ENCODE results near the gene BUB1B.
"Not testable (repeated sequence)": the region's sequence is repeated elsewhere in the genome, so short reads cannot be mapped to it uniquely, and the experiment has no call there.

Gene BUB1B

GRCh38 chr15:40142428-40142827 is 18.4 kb upstream of the BUB1B start:
- no peak for DNase-seq (ENCODE audit: low spot score)
- no peak for TF ChIP-seq CTCF (IDR thresholded peaks at IDR 0.05; ENCODE audit: borderline replicate concordance, control extremely low read depth, extremely low read depth, insufficient read depth, missing control alignments)
- in situ Hi-C loops (cut with MboI; ENCODE audit: low sequenced_read_pairs, unreplicated experiment), result no loop called here

GRCh38 chr15:40146037-40146436 is 14.8 kb upstream of the BUB1B start:
- DNase-seq (ENCODE audit: low spot score), result no peak
- in situ Hi-C loops (cut with MboI; ENCODE audit: low sequenced_read_pairs, unreplicated experiment), result no loop called here
- TF ChIP-seq CTCF (IDR thresholded peaks at IDR 0.05; ENCODE audit: borderline replicate concordance, control extremely low read depth, extremely low read depth, insufficient read depth, missing control alignments), result no peak

GRCh38 chr15:40149339-40149738 is 11.5 kb upstream of the BUB1B start:
- TF ChIP-seq CTCF (IDR thresholded peaks at IDR 0.05; ENCODE audit: borderline replicate concordance, control extremely low read depth, extremely low read depth, insufficient read depth, missing control alignments), result no peak
- in situ Hi-C loops (cut with MboI; ENCODE audit: low sequenced_read_pairs, unreplicated experiment), result no loop called here
- no peak for DNase-seq (ENCODE audit: low spot score)

- no peak for TF ChIP-seq CTCF (IDR thresholded peaks at IDR 0.05; ENCODE audit: borderline replicate concordance, control extremely low read depth, extremely low read depth, insufficient read depth, missing control alignments)
- in situ Hi-C loops (cut with MboI; ENCODE audit: low sequenced_read_pairs, unreplicated experiment), result no loop called here
- DNase-seq (ENCODE audit: low spot score), result no peak
Observed at GRCh38 chr15:40150163-40150925, 10.5 kb upstream of the BUB1B start.

GRCh38 chr15:40151499-40151898 is 9.4 kb upstream of the BUB1B start:
- in situ Hi-C loops (cut with MboI; ENCODE audit: low sequenced_read_pairs, unreplicated experiment), result no loop called here
- no peak for DNase-seq (ENCODE audit: low spot score)
- TF ChIP-seq CTCF (IDR thresholded peaks at IDR 0.05; ENCODE audit: borderline replicate concordance, control extremely low read depth, extremely low read depth, insufficient read depth, missing control alignments), result no peak

GRCh38 chr15:40151991-40152390 is 8.9 kb upstream of the BUB1B start:
- DNase-seq (ENCODE audit: low spot score), result no peak
- TF ChIP-seq CTCF (IDR thresholded peaks at IDR 0.05; ENCODE audit: borderline replicate concordance, control extremely low read depth, extremely low read depth, insufficient read depth, missing control alignments), result no peak
- in situ Hi-C loops (cut with MboI; ENCODE audit: low sequenced_read_pairs, unreplicated experiment), result no loop called here

GRCh38 chr15:40154821-40155220 is 6.0 kb upstream of the BUB1B start:
- in situ Hi-C loops (cut with MboI; ENCODE audit: low sequenced_read_pairs, unreplicated experiment), result not testable (repeated sequence)

More at GRCh38 chr15:40154821-40155220, 6.0 kb upstream of the BUB1B start:
- DNase-seq (ENCODE audit: low spot score), result not testable (repeated sequence)
